ENCODE measurements around the gene BAIAP2L1. TPM values are rescaled to one million over a fixed set of nuclear protein-coding genes. Genes with fewer than 3 reads are reported as not detected.

The BAIAP2L1 gene
- total and polyA plus RNA-seq, 2 of the 8 experiments (the other 6 are each of a cell fraction or from before 2014, with no cell fraction given) = 19.2 to 42.9 TPM

DNA sequence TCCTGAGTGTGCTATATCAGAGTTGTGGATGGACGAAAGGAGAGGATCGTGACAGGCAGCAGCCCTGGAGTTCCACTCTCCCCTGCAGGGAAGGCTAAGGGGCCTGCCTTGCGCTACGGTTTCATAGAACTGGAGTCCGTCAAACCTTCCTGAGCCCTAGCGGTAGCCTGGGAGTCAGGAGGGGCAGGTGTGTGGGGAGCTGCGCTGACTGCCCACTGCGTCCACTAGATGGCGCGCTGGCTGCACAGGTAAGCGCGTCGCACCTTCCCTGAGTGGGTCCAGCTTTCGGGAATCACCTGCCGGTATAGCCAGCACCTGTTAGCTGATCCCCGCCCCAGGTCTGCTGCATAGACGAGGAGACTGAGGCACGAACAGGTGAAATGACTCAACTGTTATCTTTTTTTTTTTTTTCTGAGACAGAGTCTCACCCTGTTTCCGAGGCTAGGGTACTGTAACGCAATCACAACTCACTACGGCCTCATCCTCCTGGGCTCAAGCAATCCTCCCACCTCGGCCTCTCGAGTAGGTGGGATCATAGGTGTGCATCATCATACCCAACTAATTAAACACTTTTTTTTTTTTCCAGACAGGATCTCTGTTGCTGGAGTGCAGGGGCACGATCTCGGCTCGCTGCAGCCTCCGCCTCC is 20.2 kb upstream of the BAIAP2L1 start:
- DNase-seq (ENCODE audit: low read depth in 1 of 2, low spot score in 2 of 2) (peak; percentile 75 to 91), FAIRE-seq (no peak)
- POLR2A ChIA-PET (ENCODE audit: partially characterized antibody) = no interaction called here
- no peak overlapping the region for H4K91ac ChIP-seq (replicated peaks; ENCODE audit: insufficient read length, low read length)
- no peak overlapping the region; the same call in 1 of the 2 replicates for H2AFZ ChIP-seq (ENCODE audit: low read length)
- no peak overlapping the region for H3K23ac ChIP-seq (ENCODE audit: insufficient read length)
- H2BK5ac ChIP-seq (ENCODE audit: low read depth, low read length) = no peak overlapping the region
- no peak overlapping the region for H2AK5ac ChIP-seq (ENCODE audit: low read depth, low read length)
- H3K27me3 ChIP-seq (replicated peaks in 1 of 4; ENCODE audit: control insufficient read depth in 3 of 4, extremely low read depth in 1 of 4, insufficient read depth in 3 of 4, low read length in 3 of 4) = peaks cover 0 to 2% (median 0%) of the 10 kb centered on the region in 4 experiments; a peak in 1 of 7 replicates
- no peaks in the 10 kb centered on the region for H3K79me2 ChIP-seq (ENCODE audit: control insufficient read depth in 1 of 2, insufficient read depth in 2 of 2, low read length in 2 of 2)
- H3K18ac ChIP-seq (ENCODE audit: extremely low read depth, low read length) = no peak overlapping the region
- 0 out of 4 replicates have a peak overlapping the region, but pooled peaks of 1 of the 2 experiments have one; percentile 36 for H3K4me2 ChIP-seq (ENCODE audit: insufficient read depth in 1 of 2, low read depth in 2 of 2, low read length in 2 of 2)
- no peak overlapping the region for H3K4me3 ChIP-seq (ENCODE audit: extremely low read depth in 1 of 4, insufficient read depth in 2 of 4, low read depth in 3 of 4, low read length in 4 of 4)
- H2BK120ac ChIP-seq (replicated peaks; ENCODE audit: low read depth, low read length) = no peak overlapping the region
- H4K8ac ChIP-seq (ENCODE audit: extremely low read depth, insufficient read depth, low read length) = no peak overlapping the region
- H2BK12ac ChIP-seq (ENCODE audit: low read depth, low read length) = no peak overlapping the region
- no peaks in the 10 kb centered on the region for H4K20me1 ChIP-seq (replicated peaks in 1 of 2; ENCODE audit: control insufficient read depth in 1 of 2, insufficient read depth in 2 of 2, low read length in 2 of 2)
- H3K4ac ChIP-seq (replicated peaks; ENCODE audit: insufficient read length, low read depth, low read length) = no peak overlapping the region
- H3K79me1 ChIP-seq (ENCODE audit: low read depth, low read length) = no peaks in the 10 kb centered on the region
- no peak overlapping the region for H2BK15ac ChIP-seq (ENCODE audit: low read length)
- H3K4me1 ChIP-seq (replicated peaks in 1 of 4; ENCODE audit: control insufficient read depth in 3 of 4, insufficient read depth in 4 of 4, low read length in 3 of 4) = no peaks in the 10 kb centered on the region
- H3K23me2 ChIP-seq (ENCODE audit: low read depth, low read length) = no peaks in the 10 kb centered on the region
- no peak overlapping the region for H3K14ac ChIP-seq (ENCODE audit: insufficient read length)
- H2BK20ac ChIP-seq (ENCODE audit: low read length) = no peak overlapping the region
- no peaks in the 10 kb centered on the region for H3K36me3 ChIP-seq (ENCODE audit: control insufficient read depth in 2 of 4, insufficient read depth in 4 of 4, low read length in 3 of 4)
- CTCF ChIA-PET (ENCODE audit: partially characterized antibody) = interaction anchor here (0.6 to 20.6 kb wide), 30 partner anchors 9 to 446 kb away, joined by 3 to 365 read pairs (median 3); no protein-coding TSS in a partner anchor
- H4K5ac ChIP-seq (ENCODE audit: insufficient read length, low read depth, low read length) = no peak overlapping the region
- no peak overlapping the region for H3K27ac ChIP-seq (ENCODE audit: low read depth, low read length)
- WGBS, 2 experiments (ENCODE audit: extremely low coverage in 1 of 2, insufficient coverage in 1 of 2, insufficient read length in 1 of 2, insufficient replicate concordance in 2 of 2, low coverage in 1 of 2, low lambda C conversion rate in 2 of 2, missing lambda C conversion rate in 1 of 2) = 40% methylated on average over 27 of the region's 27 CpGs; no CpG with 5 or more reads in 1 of the 2 experiments
- H3K56ac ChIP-seq (replicated peaks; ENCODE audit: insufficient read length, low read depth, low read length) = no peak overlapping the region
- no peak overlapping the region for H3K9ac ChIP-seq (replicated peaks in 1 of 4; ENCODE audit: extremely low read depth in 1 of 4, low read depth in 3 of 4, low read length in 3 of 4)
- no peaks in the 10 kb centered on the region for H3K9me3 ChIP-seq (ENCODE audit: insufficient read depth in 2 of 2, low read depth in 1 of 2, low read length in 1 of 2)
- no peak for TF ChIP-seq BRCA1 (IDR thresholded peaks at IDR 0.05; ENCODE audit: low read depth, low read length)
- no peak for TF ChIP-seq RFX5 (IDR thresholded peaks at IDR 0.05; ENCODE audit: borderline replicate concordance, low read depth, low read length)
- TF ChIP-seq, protein P1, sequence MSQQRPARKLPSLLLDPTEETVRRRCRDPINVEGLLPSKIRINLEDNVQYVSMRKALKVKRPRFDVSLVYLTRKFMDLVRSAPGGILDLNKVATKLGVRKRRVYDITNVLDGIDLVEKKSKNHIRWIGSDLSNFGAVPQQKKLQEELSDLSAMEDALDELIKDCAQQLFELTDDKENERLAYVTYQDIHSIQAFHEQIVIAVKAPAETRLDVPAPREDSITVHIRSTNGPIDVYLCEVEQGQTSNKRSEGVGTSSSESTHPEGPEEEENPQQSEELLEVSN (IDR thresholded peaks at IDR 0.05) = peak; percentile 94
- peak; percentile 73 for TF ChIP-seq BACH1 (IDR thresholded peaks at IDR 0.05; ENCODE audit: low read length)
- no peak for TF ChIP-seq SP4 (IDR thresholded peaks at IDR 0.05; ENCODE audit: low read length)
- TF ChIP-seq HDAC2 (IDR thresholded peaks at IDR 0.05; ENCODE audit: borderline replicate concordance in 1 of 2, low read depth in 2 of 2, low read length in 2 of 2) = no peak
- no peak for TF ChIP-seq MAFK (IDR thresholded peaks at IDR 0.05; ENCODE audit: low read depth, low read length)
- 0 out of 2 replicates have a peak, but pooled peaks have one; percentile 17 for TF ChIP-seq JUND (IDR thresholded peaks at IDR 0.05; ENCODE audit: low read length)
- no peak for TF ChIP-seq SRF (IDR thresholded peaks at IDR 0.05; ENCODE audit: low read depth, low read length)
- peak; percentile 61; the same call in 1 of the 2 replicates for TF ChIP-seq CREB1 (IDR thresholded peaks at IDR 0.05)
- TF ChIP-seq EZH2 (IDR thresholded peaks at IDR 0.05; ENCODE audit: low read depth, low read length, severe bottlenecking) = no peak
- TF ChIP-seq SAP30 (IDR thresholded peaks at IDR 0.05; ENCODE audit: insufficient read depth, insufficient replicate concordance, low read length) = no peak
